ENCODE data around the gene PXN.
"Not testable (repeated sequence)": the region's sequence is repeated elsewhere in the genome, so short reads cannot be mapped to it uniquely, and the experiment has no call there.

The PXN gene

GRCh38 chr12:120238217-120238616 lies 27.3 kb downstream of the PXN start:
- peak; percentile 73 for DNase-seq (ENCODE audit: low spot score)
- no peak for TF ChIP-seq CTCF (IDR thresholded peaks at IDR 0.05)
- peak overlapping the region in 1 of 2 donors; percentile 83 for H3K27ac ChIP-seq
- peak overlapping the region; percentile 28 for H3K4me3 ChIP-seq

DNA sequence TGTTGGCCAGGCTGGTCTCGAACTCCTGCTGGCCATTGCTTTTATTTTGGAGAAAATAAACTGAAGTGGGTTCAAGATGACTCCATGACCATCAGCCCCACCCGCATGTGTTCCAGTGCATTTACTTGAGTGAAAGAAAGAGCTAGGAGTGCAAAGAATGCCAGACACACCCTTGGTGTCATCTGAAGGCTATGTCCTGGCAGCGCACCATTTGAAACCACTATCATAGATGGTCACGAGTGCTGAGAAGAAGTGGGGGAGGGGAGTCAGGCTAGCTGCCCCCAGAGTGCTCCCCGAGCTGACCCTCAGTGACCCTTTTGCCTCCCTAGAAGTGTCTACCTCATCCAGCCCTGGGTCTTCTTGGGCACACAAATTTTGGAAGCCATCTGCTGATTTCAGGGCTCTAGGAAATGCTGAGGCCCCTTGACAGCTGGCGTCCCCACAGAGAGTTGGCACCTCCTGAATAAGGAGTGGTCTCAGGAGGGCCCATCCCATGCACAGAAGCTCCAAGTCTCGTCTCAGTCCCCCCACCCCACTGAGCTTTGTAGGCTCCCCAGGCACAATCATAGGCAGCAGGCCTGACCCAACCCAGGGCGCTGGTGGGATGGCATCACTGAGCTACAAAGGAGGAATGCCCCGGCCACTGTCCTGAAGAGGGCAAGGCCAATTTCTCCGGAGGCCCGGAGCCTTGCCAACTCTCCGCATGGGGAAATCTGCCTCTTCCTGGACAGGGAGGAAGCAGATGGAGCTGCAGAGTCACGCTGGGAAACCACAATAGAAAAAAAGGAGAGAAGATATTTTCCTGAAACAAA lies 28.0 kb downstream of the PXN start:
- H3K27ac ChIP-seq = peak overlapping the region; percentile 44 to 83
- TF ChIP-seq CTCF (IDR thresholded peaks at IDR 0.05) = no peak
- peak; percentile 80 for DNase-seq (ENCODE audit: low spot score)
- peak overlapping the region; percentile 28 for H3K4me3 ChIP-seq

DNA sequence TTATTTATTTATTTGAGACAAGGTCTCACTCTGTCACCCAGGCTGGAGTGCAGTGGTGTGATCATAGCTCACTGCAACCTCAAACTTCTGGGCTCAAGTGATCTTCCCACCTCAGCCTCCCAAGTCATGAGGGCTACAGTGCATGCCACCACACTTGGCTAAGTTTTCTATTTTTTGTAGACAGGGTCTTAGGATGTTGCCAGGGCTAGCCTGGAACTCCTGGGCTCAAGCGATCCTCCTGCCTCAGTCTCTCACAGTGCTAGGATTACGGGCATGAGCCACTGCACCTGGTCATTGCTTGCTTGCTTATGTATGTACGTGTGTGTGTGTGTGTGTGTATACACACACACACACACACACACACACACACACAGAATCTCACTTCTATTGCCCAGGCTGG lies 28.7 kb downstream of the PXN start:
- H3K4me3 ChIP-seq = not testable (repeated sequence)
- peak overlapping the region in 1 of 2 donors; percentile 83 for H3K27ac ChIP-seq
- DNase-seq (ENCODE audit: low spot score) = peak; percentile 62

- Histone ChIP-seq H3K27ac (peak overlapping the region; percentile 69 to 94), H3K4me3 (peak overlapping the region; percentile 18)
- peak; percentile 75 for DNase-seq (ENCODE audit: low spot score)
- TF ChIP-seq CTCF (IDR thresholded peaks at IDR 0.05) = no peak
These were observed 29.9 kb downstream of the PXN start for GRCh38 chr12:120235369-120236323.

- H3K4me3 ChIP-seq = peak overlapping the region; percentile 18
- peak; percentile 90 for DNase-seq (ENCODE audit: low spot score)
- TF ChIP-seq CTCF (IDR thresholded peaks at IDR 0.05) = no peak
- peak overlapping the region; percentile 69 to 94 for H3K27ac ChIP-seq
These were observed 30.7 kb downstream of the PXN start for GRCh38 chr12:120234643-120235368.

GRCh38 chr12:120231316-120232011 lies 34.1 kb downstream of the PXN start:
- peak overlapping the region; percentile 82 to 94 for H3K27ac ChIP-seq
- TF ChIP-seq CTCF (IDR thresholded peaks at IDR 0.05) = no peak
- peak; percentile 76 for DNase-seq (ENCODE audit: low spot score)
- H3K4me3 ChIP-seq = peak overlapping the region; percentile 46

All from coronary artery (tissue), 2 donors.